ENCODE measurements around the gene DMRTC2. TPM values are rescaled to one million over a fixed set of nuclear protein-coding genes. Genes with fewer than 3 reads are reported as not detected.

The DMRTC2 gene
- polyA plus RNA-seq (not detected in 3 replicates), polyA minus RNA-seq (not detected in 3 replicates)
- polyA plus RNA-seq (2011; ENCODE audit: low read depth): not detected
- polyA plus RNA-seq (2011; cell fraction: cytosol; rRNA removed): not detected in 2 replicates
- not detected in 2 replicates for polyA plus RNA-seq (2011; cell fraction: nucleus; rRNA removed)
- polyA plus RNA-seq (2012; ENCODE audit: low replicate concordance): not detected in 2 replicates
- not detected for polyA minus RNA-seq (2011; cell fraction: cytosol; rRNA and poly(A)+ RNA removed)
- polyA minus RNA-seq (2011; cell fraction: nucleus; rRNA and poly(A)+ RNA removed): not detected in 2 replicates

- Histone ChIP-seq H3K27me3 (ENCODE audit: control insufficient read depth, extremely low read depth, insufficient read depth, low read length) (no peaks in the 10 kb centered on the region), H2AFZ (ENCODE audit: control insufficient read depth, low read length) (no peak within 1 kb of the TSS), H3K36me3 (ENCODE audit: control insufficient read depth in 2 of 2, extremely low read depth in 1 of 2, insufficient read depth in 2 of 2, low read length in 2 of 2) (no peaks in the 10 kb centered on the region), H3K4me3 (ENCODE audit: control insufficient read depth in 2 of 3, extremely low read depth in 1 of 3, insufficient read depth in 2 of 3, low read depth in 1 of 3, low read length in 3 of 3) (no peak within 1 kb of the TSS), H3K9ac (ENCODE audit: control insufficient read depth, extremely low read depth, insufficient read depth, low read length) (no peak within 1 kb of the TSS), H3K27ac (ENCODE audit: control insufficient read depth, insufficient read depth, low read length) (no peak within 1 kb of the TSS), H3K4me2 (ENCODE audit: control insufficient read depth, extremely low read depth, insufficient read depth, low read depth, low read length) (no peak within 1 kb of the TSS), H3K9me1 (ENCODE audit: control insufficient read depth, extremely low read depth, insufficient read depth, low read length) (no peaks in the 10 kb centered on the region), H3K79me2 (ENCODE audit: control insufficient read depth, insufficient read depth, low read length) (no peaks in the 10 kb centered on the region), H4K20me1 (ENCODE audit: control insufficient read depth, extremely low read depth, insufficient read depth, low read length) (no peaks in the 10 kb centered on the region), H3K4me1 (ENCODE audit: control insufficient read depth, extremely low read depth, insufficient read depth, low read length) (no peaks in the 10 kb centered on the region), H3K9me3 (ENCODE audit: control insufficient read depth, low read depth, low read length) (no peaks in the 10 kb centered on the region)
- dilution Hi-C loops (cut with MboI; ENCODE audit: extremely low pct_ligation_motif_present, low sequenced_read_pairs): no loop called here
- DNase-seq (ENCODE audit: low read depth, low spot score) (no peak), FAIRE-seq (no peak)
- no peak for TF ChIP-seq EZH2 (IDR thresholded peaks at IDR 0.05; ENCODE audit: low read length)
- TF ChIP-seq, protein P1, sequence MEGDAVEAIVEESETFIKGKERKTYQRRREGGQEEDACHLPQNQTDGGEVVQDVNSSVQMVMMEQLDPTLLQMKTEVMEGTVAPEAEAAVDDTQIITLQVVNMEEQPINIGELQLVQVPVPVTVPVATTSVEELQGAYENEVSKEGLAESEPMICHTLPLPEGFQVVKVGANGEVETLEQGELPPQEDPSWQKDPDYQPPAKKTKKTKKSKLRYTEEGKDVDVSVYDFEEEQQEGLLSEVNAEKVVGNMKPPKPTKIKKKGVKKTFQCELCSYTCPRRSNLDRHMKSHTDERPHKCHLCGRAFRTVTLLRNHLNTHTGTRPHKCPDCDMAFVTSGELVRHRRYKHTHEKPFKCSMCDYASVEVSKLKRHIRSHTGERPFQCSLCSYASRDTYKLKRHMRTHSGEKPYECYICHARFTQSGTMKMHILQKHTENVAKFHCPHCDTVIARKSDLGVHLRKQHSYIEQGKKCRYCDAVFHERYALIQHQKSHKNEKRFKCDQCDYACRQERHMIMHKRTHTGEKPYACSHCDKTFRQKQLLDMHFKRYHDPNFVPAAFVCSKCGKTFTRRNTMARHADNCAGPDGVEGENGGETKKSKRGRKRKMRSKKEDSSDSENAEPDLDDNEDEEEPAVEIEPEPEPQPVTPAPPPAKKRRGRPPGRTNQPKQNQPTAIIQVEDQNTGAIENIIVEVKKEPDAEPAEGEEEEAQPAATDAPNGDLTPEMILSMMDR (optimal IDR thresholded peaks at IDR 0.05 in 1 of 3, IDR thresholded peaks at IDR 0.05 in 1 of 3, conservative IDR thresholded peaks at IDR 0.05 in 1 of 3; ENCODE audit: extremely low read depth in 1 of 3, insufficient read depth in 2 of 3, low read length in 3 of 3): no peak
Observed at GRCh38 chr19:41845001-41845050, at the start of gene DMRTC2. DMRTC2 (plus strand) TSS chr19:41845042; CDS start chr19:41847429, 2,387 bp downstream.

DNA sequence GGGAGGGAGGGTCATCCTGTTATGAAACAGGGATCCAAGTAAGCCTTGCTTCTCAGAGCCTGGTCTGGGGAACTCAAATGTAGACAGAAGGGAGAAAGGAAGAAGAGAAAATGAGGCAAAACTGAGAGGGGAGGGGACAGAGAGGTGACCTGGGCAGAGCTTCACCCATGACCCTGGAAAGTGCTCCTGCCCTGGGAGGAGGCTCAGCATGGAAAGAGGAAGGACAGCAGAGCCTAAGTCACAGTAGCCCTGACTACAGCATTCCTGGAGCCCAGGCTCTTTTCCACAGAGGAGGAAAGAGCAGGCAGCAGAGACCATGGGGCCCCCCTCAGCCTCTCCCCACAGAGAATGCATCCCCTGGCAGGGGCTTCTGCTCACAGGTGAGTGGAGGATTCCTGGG lies 48.5 kb upstream of the DMRTC2 start, which contains the start of gene CEACAM3:
CEACAM3 (plus strand) TSS at position 226 of the 400 bp plus-strand sequence; CDS start at position 317, 91 bp downstream.
- Histone ChIP-seq H3K4me1 (ENCODE audit: control insufficient read depth, extremely low read depth, insufficient read depth, low read length) (no peaks in the 10 kb centered on the region), H3K4me3 (ENCODE audit: control insufficient read depth in 2 of 3, extremely low read depth in 1 of 3, insufficient read depth in 2 of 3, low read depth in 1 of 3, low read length in 3 of 3) (no peak within 1 kb of the TSS), H3K27me3 (ENCODE audit: control insufficient read depth, extremely low read depth, insufficient read depth, low read length) (peaks cover 19% of the 10 kb centered on the region), H3K79me2 (ENCODE audit: control insufficient read depth, insufficient read depth, low read length) (no peaks in the 10 kb centered on the region), H3K9me1 (ENCODE audit: control insufficient read depth, extremely low read depth, insufficient read depth, low read length) (no peaks in the 10 kb centered on the region), H4K20me1 (ENCODE audit: control insufficient read depth, extremely low read depth, insufficient read depth, low read length) (no peaks in the 10 kb centered on the region), H2AFZ (ENCODE audit: control insufficient read depth, low read length) (no peak within 1 kb of the TSS), H3K4me2 (ENCODE audit: control insufficient read depth, extremely low read depth, insufficient read depth, low read depth, low read length) (no peak within 1 kb of the TSS), H3K9me3 (ENCODE audit: control insufficient read depth, low read depth, low read length) (no peaks in the 10 kb centered on the region), H3K9ac (ENCODE audit: control insufficient read depth, extremely low read depth, insufficient read depth, low read length) (no peak within 1 kb of the TSS), H3K36me3 (ENCODE audit: control insufficient read depth in 2 of 2, extremely low read depth in 1 of 2, insufficient read depth in 2 of 2, low read length in 2 of 2) (no peaks in the 10 kb centered on the region), H3K27ac (ENCODE audit: control insufficient read depth, insufficient read depth, low read length) (no peak within 1 kb of the TSS)
- TF ChIP-seq, protein P1 (optimal IDR thresholded peaks at IDR 0.05 in 1 of 3, IDR thresholded peaks at IDR 0.05 in 1 of 3, conservative IDR thresholded peaks at IDR 0.05 in 1 of 3; ENCODE audit: extremely low read depth in 1 of 3, insufficient read depth in 2 of 3, low read length in 3 of 3): no peak
- no peak for TF ChIP-seq EZH2 (IDR thresholded peaks at IDR 0.05; ENCODE audit: low read length)
- dilution Hi-C loops (cut with MboI; ENCODE audit: extremely low pct_ligation_motif_present, low sequenced_read_pairs): no loop called here
- DNase-seq (ENCODE audit: low read depth, low spot score): no peak
- no peak for FAIRE-seq

Measured in keratinocyte (primary cell).